NCI-H82 treated with DMSO at 0.1 percent for 48 hours (cell line): ENCODE measurements around the gene ADAT3.
A peak's percentile ranks its signal among the peaks of the same experiment; 100 is the strongest.

Experiments used
- DNase-seq: peaks from one replicate; lab custom pipeline; 2025; ENCODE audit not compliant: unreplicated experiment; lab: John Stamatoyannopoulos, UW

The ADAT3 gene

GRCh38 chr19:1936916-1937610 lies 31.9 kb downstream of the ADAT3 start:
- DNase-seq = no peak

GRCh38 chr19:1938071-1938470 lies 32.9 kb downstream of the ADAT3 start:
- DNase-seq = peak; percentile 91

DNA sequence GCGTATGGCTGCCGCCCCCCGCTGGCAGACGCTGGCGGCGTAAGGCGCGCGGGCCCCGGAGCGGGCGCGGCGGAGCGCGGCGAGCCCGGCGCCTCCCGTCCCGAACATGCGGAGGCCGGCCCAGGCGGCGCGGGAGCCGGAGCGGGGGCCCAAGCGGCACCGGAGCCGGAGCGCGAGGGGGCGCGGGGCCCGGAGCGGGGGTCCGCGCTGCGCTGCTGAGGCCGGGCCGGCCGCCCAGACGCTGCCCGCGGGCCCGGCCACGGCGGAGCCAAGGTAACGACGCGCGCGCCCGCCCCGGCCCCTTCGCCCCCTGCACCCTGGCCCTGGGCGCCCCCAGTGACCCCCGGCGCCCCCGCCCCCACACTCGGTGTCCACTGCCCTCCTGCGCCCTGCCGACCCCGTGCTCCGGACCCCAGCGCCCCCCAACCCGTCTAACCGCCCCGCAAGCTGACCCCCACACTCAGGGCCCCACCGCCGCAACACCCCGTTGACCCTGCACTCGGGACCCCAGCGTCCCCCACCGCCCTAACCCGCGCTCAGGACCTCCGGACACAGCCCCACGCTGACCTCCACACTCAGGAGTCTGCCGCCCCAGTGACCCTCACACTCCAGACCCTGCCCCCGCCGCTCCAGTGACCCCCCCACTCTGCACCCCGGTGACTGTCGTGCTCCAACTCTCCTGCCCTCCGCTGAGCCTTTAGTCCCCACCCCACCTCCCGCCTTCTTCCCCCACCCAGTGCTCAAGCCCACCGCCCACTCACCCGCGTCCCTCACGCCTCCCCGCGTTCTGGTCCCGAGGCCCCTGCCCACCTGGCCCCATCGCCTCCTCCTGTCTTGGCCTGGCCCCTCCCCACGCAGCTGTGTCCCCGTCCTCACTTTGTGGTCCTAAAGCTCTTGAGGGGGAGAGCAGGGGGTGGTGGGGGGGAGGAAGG lies 36.2 kb downstream of the ADAT3 start, which contains the start of gene CSNK1G2:
Gene CSNK1G2, plus strand, starts transcription at position 27 of the 932 bp plus-strand sequence. CDS start 28,601 bp downstream, outside the sequence.
- no peak for DNase-seq

DNA sequence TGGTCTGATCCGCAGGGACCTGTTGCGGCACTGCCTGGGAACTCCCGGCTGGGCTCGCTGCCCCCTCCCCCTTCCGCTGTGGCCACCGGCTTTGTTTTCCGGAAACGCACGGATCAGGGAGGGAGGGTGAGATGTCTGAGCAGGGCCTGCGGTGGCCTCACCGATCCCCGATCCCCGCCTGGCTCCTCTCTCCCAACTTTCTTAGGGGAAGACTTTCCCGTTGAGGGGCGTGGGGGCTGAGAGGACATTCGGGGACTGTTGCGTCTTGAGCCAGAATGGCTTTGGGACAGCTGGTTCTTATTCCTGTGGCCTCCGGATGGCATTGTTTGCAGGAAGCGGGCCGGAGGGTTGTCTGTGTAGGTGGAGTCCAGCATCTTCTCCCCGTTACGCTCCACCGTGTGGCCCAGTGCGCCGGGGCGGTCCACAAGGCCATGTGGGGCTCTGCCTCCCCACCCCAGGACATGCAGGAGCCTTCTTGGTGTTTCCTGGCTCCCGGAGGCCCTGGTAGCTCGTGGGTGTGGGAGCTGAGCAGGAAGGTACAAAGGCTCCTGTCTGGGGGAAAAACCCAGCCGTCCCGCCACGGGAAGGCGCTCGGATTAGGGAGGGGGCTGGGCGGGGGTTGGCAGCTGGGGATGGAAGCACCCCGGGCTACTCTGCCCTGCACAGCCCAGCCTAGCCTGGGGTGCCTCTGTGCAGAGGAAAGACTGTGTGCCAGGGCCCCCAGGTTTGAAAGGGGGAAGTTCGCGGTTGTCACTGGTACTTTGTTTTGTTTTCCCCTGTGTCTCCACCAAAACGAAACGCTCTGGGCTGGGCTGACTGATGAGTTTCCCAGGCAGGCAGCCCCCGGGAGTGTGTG lies 37.1 kb downstream of the ADAT3 start:
- DNase-seq = peak; percentile 12

- DNase-seq = no peak
These were observed 37.8 kb downstream of the ADAT3 start for GRCh38 chr19:1942934-1943555.

DNA sequence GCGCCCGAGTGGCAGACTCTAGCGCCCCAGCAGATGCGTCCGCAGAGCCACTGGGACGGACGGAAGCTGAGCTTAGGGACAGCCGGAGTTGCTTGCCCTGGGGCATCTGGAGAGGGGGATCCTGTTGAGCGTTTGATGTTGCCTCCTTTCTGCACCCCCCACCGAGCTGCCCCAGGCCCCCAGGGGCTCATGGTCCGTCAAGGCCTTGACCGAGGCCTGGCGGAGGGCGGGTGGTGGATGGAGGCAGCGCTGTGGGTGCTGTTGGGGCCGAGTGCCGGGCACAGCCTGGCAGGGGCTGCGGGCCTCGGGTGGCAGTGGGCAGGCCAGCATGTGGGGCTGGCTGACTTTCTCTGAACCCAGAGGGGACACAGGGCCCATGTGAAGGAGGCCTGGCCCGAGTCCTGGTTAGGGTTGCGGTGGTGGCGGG lies 38.5 kb downstream of the ADAT3 start:
- no peak for DNase-seq

- DNase-seq = no peak
These were observed 39.1 kb downstream of the ADAT3 start for GRCh38 chr19:1944088-1944915.

GRCh38 chr19:1944916-1945561 lies 39.8 kb downstream of the ADAT3 start:
- no peak for DNase-seq

GRCh38 chr19:1945899-1946298 lies 40.7 kb downstream of the ADAT3 start:
- no peak for DNase-seq

- no peak for DNase-seq
These were observed 42.5 kb downstream of the ADAT3 start for GRCh38 chr19:1947651-1948209.

- DNase-seq = no peak
These were observed 44.3 kb downstream of the ADAT3 start for GRCh38 chr19:1949304-1950101.

- DNase-seq = no peak
These were observed 45.4 kb downstream of the ADAT3 start for GRCh38 chr19:1950640-1951039.

GRCh38 chr19:1952635-1953034 lies 47.4 kb downstream of the ADAT3 start:
- no peak for DNase-seq

GRCh38 chr19:1953037-1953436 lies 47.8 kb downstream of the ADAT3 start:
- DNase-seq = no peak

GRCh38 chr19:1953441-1954094 lies 48.4 kb downstream of the ADAT3 start:
- no peak for DNase-seq

DNA sequence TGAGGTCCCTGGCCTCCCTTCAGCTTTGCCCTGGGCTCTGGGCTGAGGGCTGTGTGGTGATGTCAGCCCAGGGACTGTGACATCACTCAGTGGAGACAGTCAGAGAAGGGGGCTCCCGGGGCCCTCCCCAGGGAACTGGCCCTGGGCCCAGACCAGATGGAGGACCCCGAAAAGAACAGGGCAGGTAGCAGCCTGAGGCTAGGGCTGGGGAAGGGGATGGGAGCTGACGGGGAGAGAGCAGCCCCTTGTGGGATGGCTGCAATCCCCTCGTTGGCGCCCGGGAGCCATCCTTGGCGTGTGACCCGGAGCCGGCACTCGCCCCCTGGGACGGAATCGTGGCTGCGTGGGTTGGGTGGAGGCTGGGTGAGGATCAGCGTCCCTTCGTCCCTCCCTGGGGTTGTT lies 49.3 kb downstream of the ADAT3 start:
- DNase-seq = no peak
